T-helper 1 cell treated with Interleukin-12 subunit alpha and Interleukin-12 subunit beta and Interleukin-4 antibody, amounts not matched to agents 30 μg/mL and 1 μg/mL, for 36 hours (primary cell): ENCODE results near the gene KIAA1217.

Experiments
- H3K27ac Mint-ChIP-seq: one replicate; pipeline ENCODE4 v1.8.0; 2021; ENCODE audit warnings: mild to moderate bottlenecking, mixed read lengths
- H3K27me3 Mint-ChIP-seq: one replicate; pipeline ENCODE4 v1.8.0; 2021; ENCODE audit warnings: low read depth, mixed read lengths
- H3K36me3 Mint-ChIP-seq: one replicate; pipeline ENCODE4 v1.8.0; 2021; ENCODE audit warnings: low read depth, mixed read lengths
- H3K4me1 Mint-ChIP-seq: one replicate; pipeline ENCODE4 v1.8.0; 2021; ENCODE audit warnings: low read depth, mixed read lengths
- H3K4me3 Mint-ChIP-seq: one replicate; pipeline ENCODE4 v1.8.0; 2021; ENCODE audit warnings: mild to moderate bottlenecking, moderate library complexity, mixed read lengths
- H3K9me3 Mint-ChIP-seq: one replicate; pipeline ENCODE4 v1.8.0; 2021; ENCODE audit warnings: mixed read lengths

KIAA1217 gene

DNA sequence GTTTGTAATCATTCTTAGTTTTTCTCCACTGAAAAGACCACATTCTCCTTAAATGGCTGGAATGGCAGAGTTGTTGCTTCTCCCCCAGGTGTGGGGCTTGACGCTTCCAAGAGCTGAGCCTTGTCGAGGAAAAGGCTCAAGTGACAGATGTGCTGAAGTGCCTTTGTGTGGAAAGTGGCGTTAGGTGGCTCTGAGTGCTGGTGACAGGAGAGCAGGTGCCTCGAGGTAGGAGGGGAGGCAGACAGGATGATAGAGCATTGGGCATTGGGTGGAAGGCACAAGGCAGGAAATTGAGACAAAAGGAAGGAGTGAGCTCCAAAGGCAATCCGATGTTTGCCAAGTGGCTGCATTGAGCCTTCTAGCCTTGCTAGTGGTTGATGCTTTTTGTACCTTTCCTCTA is 6.7 kb downstream of the KIAA1217 start:
- Mint-ChIP-seq H3K36me3 (peaks cover 2% of the 10 kb centered on the region), H3K4me1 (peaks cover under 1% of the 10 kb centered on the region), H3K27me3 (peaks cover 9% of the 10 kb centered on the region), H3K27ac (no peak overlapping the region), H3K4me3 (no peak overlapping the region), H3K9me3 (no peaks in the 10 kb centered on the region)

DNA sequence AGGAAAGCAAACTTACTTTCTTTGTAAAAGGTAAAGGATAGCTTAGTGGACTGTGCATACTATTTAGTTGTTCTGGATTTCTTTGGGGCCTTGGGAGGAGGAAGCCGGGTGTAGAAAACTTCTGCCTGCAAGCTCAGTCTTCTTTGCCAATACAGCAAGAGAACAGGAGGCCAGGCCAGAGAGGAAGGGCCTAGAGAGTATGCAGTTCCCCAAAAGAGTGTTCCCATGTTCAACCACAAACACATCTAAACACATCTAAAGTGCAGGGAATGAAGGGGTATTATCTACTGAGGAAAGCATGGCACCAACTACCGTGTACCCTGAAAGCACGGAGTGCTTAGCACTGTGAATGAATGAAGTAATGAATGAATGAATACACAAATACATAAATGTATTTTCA is 11.0 kb downstream of the KIAA1217 start:
- Mint-ChIP-seq H3K9me3 (no peaks in the 10 kb centered on the region), H3K4me3 (no peak overlapping the region), H3K36me3 (no peaks in the 10 kb centered on the region), H3K27ac (no peak overlapping the region), H3K4me1 (no peaks in the 10 kb centered on the region), H3K27me3 (no peaks in the 10 kb centered on the region)

DNA sequence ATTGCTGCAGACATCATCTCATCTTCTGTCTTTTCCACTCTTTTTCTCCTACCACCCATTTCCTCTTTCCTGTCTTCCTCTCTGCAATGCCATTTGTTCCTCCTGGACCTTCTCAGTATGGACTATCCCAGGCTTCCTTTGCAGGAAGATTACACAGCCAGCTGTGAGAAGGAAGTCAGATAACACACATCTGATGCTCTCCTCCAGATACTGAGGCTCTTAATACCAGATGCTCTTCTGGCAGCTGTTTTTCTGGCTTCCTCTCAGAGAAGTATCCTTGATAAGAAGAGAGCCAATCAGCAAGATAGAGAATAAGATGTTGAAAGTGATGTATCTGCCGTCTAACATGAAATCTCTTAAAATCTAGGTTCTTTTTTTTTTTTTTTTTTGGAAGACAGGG is 14.4 kb downstream of the KIAA1217 start:
- Mint-ChIP-seq H3K27ac (no peak overlapping the region), H3K4me3 (no peak overlapping the region), H3K9me3 (no peaks in the 10 kb centered on the region), H3K4me1 (no peaks in the 10 kb centered on the region), H3K27me3 (no peaks in the 10 kb centered on the region), H3K36me3 (no peaks in the 10 kb centered on the region)

DNA sequence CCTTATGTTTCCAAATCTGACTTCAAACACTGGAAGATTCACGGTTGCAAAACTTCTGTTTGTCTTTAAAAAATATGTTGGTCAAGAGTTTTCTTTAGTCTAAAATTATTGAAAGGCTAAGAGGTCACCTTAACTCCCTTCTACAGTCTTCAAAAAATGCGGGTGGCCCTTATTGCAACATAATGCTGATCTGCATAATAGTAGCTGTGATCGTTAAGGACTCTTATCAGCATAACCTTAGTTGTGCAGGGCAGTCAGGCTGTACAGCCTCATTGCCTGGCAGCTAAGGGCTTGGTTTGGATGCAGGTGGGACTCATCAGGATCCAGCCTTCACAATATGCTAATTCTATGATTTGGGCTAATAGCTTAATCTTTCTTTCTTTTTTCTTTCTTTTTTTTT is 15.0 kb downstream of the KIAA1217 start:
- Mint-ChIP-seq H3K27ac (no peak overlapping the region), H3K9me3 (no peaks in the 10 kb centered on the region), H3K4me3 (no peak overlapping the region), H3K36me3 (no peaks in the 10 kb centered on the region), H3K27me3 (no peaks in the 10 kb centered on the region), H3K4me1 (no peaks in the 10 kb centered on the region)

DNA sequence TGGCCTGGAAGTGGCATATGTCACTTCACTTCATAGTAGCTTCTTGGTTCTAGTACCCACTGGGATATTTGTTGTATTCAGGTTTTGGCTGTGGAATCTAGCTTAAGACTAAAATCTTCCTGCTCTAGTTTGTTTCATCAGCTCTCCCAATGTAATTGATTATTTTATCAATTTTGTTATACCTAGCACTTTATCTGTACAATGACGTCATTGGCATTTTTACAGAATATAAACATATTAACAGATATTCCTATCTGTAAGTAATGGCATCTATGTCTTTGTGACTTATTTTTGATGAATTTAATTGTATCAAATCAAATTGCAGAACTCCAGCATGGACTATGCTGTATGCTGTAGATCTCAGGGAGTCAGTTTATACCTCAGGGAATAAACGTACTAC is 19.7 kb downstream of the KIAA1217 start:
- H3K36me3 Mint-ChIP-seq = no peaks in the 10 kb centered on the region
- H3K4me1 Mint-ChIP-seq = no peaks in the 10 kb centered on the region
- H3K4me3 Mint-ChIP-seq = no peak overlapping the region
- no peaks in the 10 kb centered on the region for H3K9me3 Mint-ChIP-seq
- H3K27ac Mint-ChIP-seq = no peak overlapping the region
- H3K27me3 Mint-ChIP-seq = peaks cover 4% of the 10 kb centered on the region

DNA sequence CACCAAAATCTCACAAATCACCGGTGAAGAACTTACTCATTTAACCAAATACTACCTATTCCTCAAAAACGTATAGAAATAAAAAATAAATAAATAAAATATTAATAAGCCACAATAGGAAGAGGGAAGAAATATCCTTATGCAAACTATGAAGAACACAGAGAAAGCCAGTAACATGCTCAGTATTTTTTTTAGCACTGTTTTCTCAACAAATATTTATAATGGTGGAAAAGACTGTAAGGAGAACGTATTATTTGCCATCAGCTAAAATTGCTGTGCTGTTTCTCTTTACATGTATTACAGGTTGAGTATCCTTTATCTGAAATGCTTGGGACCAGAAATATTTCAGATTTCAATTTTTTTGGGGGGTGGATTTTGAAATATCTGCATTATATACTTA is 21.0 kb downstream of the KIAA1217 start:
- H3K9me3 Mint-ChIP-seq = no peaks in the 10 kb centered on the region

DNA sequence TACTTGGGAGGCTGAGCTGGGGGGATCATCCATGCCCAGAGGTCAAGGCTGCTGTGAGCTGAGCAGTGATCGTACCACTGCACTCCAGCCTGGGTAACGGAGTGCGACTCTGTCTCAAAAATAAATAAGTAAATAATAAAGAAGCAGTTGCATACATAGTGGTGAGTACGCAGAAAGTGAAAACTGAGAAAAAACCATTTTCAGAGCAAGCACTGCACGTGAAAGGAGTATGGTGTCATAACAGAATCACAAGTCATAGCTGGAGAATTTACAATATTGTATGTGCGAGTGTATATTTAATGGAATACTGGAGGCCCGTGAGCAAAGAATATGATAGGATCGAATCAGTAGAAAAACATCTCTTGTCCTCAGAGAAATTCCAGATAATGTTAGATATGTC is 22.3 kb downstream of the KIAA1217 start:
- H3K27me3 Mint-ChIP-seq = peaks cover 4% of the 10 kb centered on the region
- no peak overlapping the region for H3K27ac Mint-ChIP-seq
- H3K9me3 Mint-ChIP-seq = no peaks in the 10 kb centered on the region
- H3K4me3 Mint-ChIP-seq = no peak overlapping the region
- H3K36me3 Mint-ChIP-seq = no peaks in the 10 kb centered on the region
- no peaks in the 10 kb centered on the region for H3K4me1 Mint-ChIP-seq

More for the DNA sequence above, 21.0 kb downstream of the KIAA1217 start:
- Mint-ChIP-seq H3K4me1 (no peaks in the 10 kb centered on the region), H3K27ac (no peak overlapping the region), H3K27me3 (peaks cover 4% of the 10 kb centered on the region), H3K4me3 (no peak overlapping the region), H3K36me3 (no peaks in the 10 kb centered on the region)

DNA sequence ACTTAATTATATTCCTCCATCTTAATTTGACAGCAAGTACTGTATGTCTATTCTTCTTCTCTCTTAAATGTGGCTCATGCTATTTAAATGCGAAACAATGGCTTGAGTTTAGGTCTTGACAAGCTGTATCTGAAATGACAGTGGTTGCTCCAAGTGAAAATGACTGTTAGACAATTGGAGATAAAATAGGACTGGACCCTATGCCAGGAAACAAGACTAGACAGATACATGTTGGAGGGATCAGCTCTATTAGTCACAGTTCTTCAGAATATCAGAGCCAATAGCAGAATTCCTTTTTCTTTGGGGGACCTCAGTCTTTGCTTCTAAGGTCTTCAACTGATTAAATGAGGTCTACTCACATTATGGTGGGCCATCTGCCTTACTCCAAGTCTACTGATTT is 25.8 kb downstream of the KIAA1217 start:
- no peaks in the 10 kb centered on the region for H3K36me3 Mint-ChIP-seq
- H3K27me3 Mint-ChIP-seq = peaks cover 26% of the 10 kb centered on the region
- H3K4me3 Mint-ChIP-seq = no peak overlapping the region
- H3K4me1 Mint-ChIP-seq = no peaks in the 10 kb centered on the region
- H3K9me3 Mint-ChIP-seq = no peaks in the 10 kb centered on the region
- H3K27ac Mint-ChIP-seq = no peak overlapping the region

DNA sequence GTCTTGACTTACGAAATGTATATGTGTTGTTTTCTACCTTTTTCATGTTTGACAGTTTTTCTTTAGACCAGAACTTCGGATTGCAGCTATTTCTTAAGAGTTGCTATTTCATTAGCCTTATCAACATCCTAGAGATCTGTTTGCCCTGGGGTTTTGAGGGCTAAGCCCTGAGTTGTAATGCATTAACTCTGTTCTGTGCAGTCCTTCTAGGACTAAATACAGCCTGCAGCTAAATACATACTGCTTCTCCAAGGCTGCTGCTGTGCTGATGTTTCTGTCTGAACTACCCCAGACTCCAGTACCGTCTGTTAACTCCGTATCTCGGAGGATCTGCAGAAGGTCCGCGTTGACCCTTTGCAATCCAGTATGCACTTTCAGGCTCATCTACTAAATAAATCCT is 26.5 kb downstream of the KIAA1217 start:
- H3K36me3 Mint-ChIP-seq = no peaks in the 10 kb centered on the region
- H3K4me3 Mint-ChIP-seq = no peak overlapping the region
- peaks cover 29% of the 10 kb centered on the region for H3K27me3 Mint-ChIP-seq
- no peaks in the 10 kb centered on the region for H3K4me1 Mint-ChIP-seq
- H3K9me3 Mint-ChIP-seq = no peaks in the 10 kb centered on the region
- no peak overlapping the region for H3K27ac Mint-ChIP-seq

DNA sequence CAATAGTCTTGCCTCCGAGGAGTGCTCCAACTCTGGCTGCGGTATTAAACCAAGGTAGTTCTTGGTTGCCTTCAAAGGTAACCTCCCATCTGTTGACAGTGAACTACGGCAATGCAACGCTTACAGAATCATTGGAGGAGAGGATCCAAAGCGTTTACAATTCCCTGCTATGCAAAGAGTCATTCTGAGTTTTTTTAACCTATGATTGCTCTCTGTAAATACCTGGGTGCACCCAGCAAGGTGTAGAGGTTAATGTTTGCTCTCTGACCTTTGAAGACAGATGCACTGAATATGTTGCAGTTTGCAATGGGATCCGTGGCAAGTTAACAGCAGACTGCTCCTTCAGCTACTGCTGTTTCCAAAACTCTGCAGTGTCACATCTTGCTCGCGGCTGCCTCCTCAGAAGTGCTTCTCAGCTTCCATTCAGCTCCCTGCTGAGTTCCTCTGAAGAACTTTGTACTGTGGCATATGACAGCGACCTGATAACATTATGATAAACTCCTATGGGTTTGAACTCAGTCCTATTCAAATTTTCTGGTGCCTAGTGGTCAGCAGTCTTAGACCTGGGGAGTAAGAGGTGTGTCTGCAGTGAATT is 29.0 kb downstream of the KIAA1217 start:
- H3K4me1 Mint-ChIP-seq = no peaks in the 10 kb centered on the region
- H3K36me3 Mint-ChIP-seq = no peaks in the 10 kb centered on the region
- H3K27ac Mint-ChIP-seq = no peak overlapping the region
- H3K4me3 Mint-ChIP-seq = no peak overlapping the region
- peaks cover 29% of the 10 kb centered on the region for H3K27me3 Mint-ChIP-seq
- H3K9me3 Mint-ChIP-seq = no peaks in the 10 kb centered on the region

DNA sequence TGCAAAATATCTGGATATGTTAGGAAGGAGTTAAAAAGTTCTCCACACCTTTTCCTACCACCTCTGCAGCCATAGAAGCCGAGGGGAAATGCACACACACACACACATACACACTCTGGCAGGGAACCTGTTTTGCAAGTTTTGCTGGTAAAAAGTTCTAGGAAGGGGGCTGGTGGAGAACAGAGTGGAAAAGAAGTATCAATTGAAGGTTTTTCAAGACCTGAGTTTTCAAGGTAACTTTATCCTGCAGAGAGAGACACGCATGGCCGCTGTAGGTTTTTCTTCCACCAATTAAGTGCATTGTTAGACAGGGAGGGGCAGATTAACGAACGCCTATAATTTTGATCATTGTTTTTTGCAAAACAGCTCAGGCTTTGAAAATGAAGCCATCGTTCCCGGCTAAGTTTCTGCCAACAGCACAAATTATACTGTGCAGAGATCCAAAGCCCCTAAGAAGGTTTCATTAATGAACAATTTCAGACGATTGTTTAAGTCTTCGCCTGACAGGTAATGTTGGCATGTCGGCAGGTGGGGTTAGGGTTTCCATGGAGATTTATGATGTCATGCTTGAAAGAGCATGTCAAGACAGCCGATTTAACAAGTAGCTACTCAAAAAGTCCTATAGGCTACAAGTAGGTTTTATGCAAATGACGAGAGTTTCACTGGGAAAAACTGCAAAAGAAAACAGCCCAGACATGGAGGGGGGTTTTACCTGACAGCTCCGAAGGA is 29.7 kb downstream of the KIAA1217 start:
- H3K9me3 Mint-ChIP-seq = no peaks in the 10 kb centered on the region
- H3K27me3 Mint-ChIP-seq = peaks cover 29% of the 10 kb centered on the region
- no peaks in the 10 kb centered on the region for H3K36me3 Mint-ChIP-seq
- no peak overlapping the region for H3K4me3 Mint-ChIP-seq
- H3K4me1 Mint-ChIP-seq = no peaks in the 10 kb centered on the region
- H3K27ac Mint-ChIP-seq = no peak overlapping the region

DNA sequence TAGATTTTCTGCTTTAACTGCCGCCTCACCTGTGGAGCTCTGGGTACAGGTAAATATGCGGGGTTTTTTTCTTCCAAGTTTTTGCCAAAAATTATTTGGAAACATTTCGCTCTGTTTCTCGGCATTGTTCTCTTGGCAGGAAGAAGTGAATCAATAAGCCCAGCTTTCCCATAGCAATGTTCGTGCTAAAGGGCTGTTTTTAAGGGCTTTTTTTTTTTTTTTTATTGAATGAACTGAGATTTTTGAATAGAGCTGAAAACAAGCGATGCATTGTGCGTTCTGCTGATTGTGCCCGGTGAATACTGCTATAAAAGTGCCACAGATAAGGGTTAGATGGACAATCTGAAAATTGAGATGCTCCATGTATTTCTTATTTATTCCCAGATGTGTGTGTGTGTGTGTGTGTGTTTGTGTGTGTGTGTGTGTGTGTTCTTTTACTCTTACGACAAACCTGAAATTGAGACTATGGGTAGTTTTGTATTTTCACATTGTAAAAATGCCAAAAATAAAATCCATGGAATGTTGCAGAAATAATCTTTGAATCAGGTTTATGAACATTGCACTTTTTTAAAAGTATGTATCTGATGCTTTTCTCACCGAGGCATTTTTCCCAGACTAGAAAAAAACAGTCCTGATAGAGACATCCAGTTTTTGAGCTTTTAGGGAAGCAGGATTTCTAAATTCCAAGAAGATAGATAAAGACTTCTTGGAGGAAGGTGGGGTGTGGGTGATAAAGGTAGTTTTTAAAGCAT is 30.5 kb downstream of the KIAA1217 start:
- no peaks in the 10 kb centered on the region for H3K36me3 Mint-ChIP-seq
- no peaks in the 10 kb centered on the region for H3K9me3 Mint-ChIP-seq
- no peaks in the 10 kb centered on the region for H3K4me1 Mint-ChIP-seq
- H3K4me3 Mint-ChIP-seq = no peak overlapping the region
- H3K27me3 Mint-ChIP-seq = peaks cover 29% of the 10 kb centered on the region
- H3K27ac Mint-ChIP-seq = no peak overlapping the region

DNA sequence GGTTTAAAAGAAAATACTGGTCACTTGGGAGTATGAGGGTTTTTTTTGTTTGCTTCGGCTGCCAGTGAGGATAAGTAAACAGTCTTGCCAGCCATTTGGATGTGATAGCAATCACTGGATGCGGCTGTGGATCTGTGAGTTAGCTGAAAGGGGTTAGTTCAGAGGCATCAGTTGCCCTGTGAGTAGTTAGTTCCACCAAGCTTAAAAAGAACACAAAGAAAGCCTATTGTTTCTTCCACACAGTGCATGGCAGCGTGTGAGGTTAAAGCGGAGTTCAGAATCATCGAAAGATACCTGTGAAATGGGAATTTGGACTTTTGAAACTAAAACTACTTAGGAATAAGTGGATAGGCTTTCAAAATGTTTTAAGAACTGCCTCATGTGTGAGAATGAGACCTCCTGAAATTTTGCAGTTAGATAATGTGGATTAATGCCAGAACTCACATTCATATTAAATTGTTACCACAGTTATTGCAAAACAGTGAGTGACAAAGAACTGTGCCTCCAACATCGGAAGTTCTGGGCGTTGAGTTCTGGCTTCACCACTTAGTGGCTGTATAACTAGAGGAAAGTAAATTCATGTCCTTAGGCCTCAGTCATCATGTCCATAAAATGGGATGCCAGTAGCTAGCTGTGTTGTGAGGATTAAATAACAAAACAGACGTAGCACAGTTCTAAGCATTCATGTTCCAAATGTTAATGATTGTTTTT is 31.3 kb downstream of the KIAA1217 start:
- Mint-ChIP-seq H3K27me3 (peaks cover 29% of the 10 kb centered on the region), H3K27ac (no peak overlapping the region)

DNA sequence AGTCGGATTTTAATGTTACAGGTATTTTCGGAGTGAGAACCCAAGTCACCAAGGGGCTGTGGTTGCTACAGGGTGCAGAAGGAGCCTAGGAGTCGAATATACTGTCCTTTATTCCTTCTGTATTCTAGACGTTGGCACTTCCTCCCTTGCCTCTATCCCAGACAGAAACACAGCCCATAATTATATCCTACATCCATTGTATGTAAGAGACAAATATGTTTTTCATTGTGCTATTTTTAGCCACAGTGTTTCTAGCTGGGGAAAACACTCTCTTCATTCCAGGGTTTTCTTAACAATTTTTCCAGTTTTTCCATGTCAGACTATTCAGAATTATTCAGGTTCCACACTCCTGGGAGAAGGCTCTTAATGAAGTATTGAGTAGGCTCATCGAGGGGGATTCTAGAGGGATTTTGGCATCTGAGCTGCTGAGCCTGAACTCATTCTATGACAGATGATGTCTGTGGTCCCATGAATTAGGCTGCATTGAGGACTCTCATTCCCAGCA is 32.6 kb downstream of the KIAA1217 start:
- peaks cover 29% of the 10 kb centered on the region for H3K27me3 Mint-ChIP-seq
- H3K4me1 Mint-ChIP-seq = no peaks in the 10 kb centered on the region
- H3K9me3 Mint-ChIP-seq = no peaks in the 10 kb centered on the region
- H3K36me3 Mint-ChIP-seq = no peaks in the 10 kb centered on the region
- H3K27ac Mint-ChIP-seq = no peak overlapping the region
- H3K4me3 Mint-ChIP-seq = no peak overlapping the region

More for the DNA sequence above, 31.3 kb downstream of the KIAA1217 start:
- H3K4me1 Mint-ChIP-seq = no peaks in the 10 kb centered on the region
- H3K36me3 Mint-ChIP-seq = no peaks in the 10 kb centered on the region
- no peaks in the 10 kb centered on the region for H3K9me3 Mint-ChIP-seq
- no peak overlapping the region for H3K4me3 Mint-ChIP-seq
